B cell (primary cell): ENCODE measurements around the gene C9orf43. TPM values are rescaled to one million over a fixed set of nuclear protein-coding genes. Genes with fewer than 3 reads are reported as not detected.

Experiments used
- ATAC-seq: fragments of 200-7000 bp; cut with Tn5 transposase; one replicate; pipeline ENCODE4 v1.10.0; 2021; ENCODE audit warnings: low read depth, mild to moderate bottlenecking, moderate number of reproducible peaks, moderate library complexity
- CTCF ChIA-PET: fragments of 350-600 bp; sonication (Branson Sonifier 250); formaldehyde crosslinking; loops from one replicate; lab custom pipeline; 2021; ENCODE audit warnings: antibody characterized with exemption, inconsistent platforms; lab: Charles Lee
- POLR2A ChIA-PET: fragments of 350-600 bp; sonication (Branson Sonifier 250); formaldehyde crosslinking; loops from one replicate; lab custom pipeline; 2021; ENCODE audit warnings: antibody characterized with exemption; lab: Charles Lee
- DNase-seq: peaks from one replicate; pipeline ENCODE4 v3.0.0; 2013
- H2AFZ ChIP-seq: 2 replicates; pipeline ENCODE4 v1.6.1; 2012; ENCODE audit warnings: mild to moderate bottlenecking, low read depth, low read length; ENCODE audit not compliant: insufficient read depth, poor library complexity, severe bottlenecking
- H3K27ac ChIP-seq, 2 donors: 1 replicate in 1 of 2; 2 replicates in 1 of 2; pipeline ENCODE4 v1.5.1; 2012 to 2013; ENCODE audit warnings: low read length in 2 of 2, mild to moderate bottlenecking in 2 of 2, moderate library complexity in 1 of 2
- H3K27me3 ChIP-seq, 4 experiments: fragments of 200-600 bp in 1 of 4; sonication (generic) in 1 of 4; replicated peaks in 1 of 4; 1 replicate in 2 of 4; 2 replicates in 2 of 4; pipeline versions ENCODE4 v1.6.1 to v1.7.0; 2013 to 2016; ENCODE audit warnings: low read length in 3 of 4, mild to moderate bottlenecking in 2 of 4, mixed read lengths in 1 of 4, moderate library complexity in 1 of 4; ENCODE audit not compliant: insufficient read depth in 4 of 4, control insufficient read depth in 3 of 4; ENCODE audit errors: control extremely low read depth in 1 of 4
- H3K36me3 ChIP-seq, 2 experiments: replicated peaks in 1 of 2; 1 replicate in 1 of 2; 2 replicates in 1 of 2; pipeline versions ENCODE4 v1.6.1 to v1.7.1; 2013; ENCODE audit warnings: low read length in 1 of 2; ENCODE audit not compliant: insufficient read depth in 2 of 2, control insufficient read depth in 1 of 2; ENCODE audit errors: control extremely low read depth in 1 of 2, extremely low read depth in 1 of 2
- H3K4me1 ChIP-seq, 2 donors: fragments of 200-600 bp in 1 of 2; sonication (generic) in 1 of 2; 1 replicate in 1 of 2; 2 replicates in 1 of 2; pipeline versions ENCODE4 v1.5.1 to v1.6.1; 2013 to 2017; ENCODE audit warnings: low read length in 2 of 2; ENCODE audit not compliant: control insufficient read depth in 2 of 2, insufficient read depth in 2 of 2
- H3K4me2 ChIP-seq: replicated peaks from 2 replicates; pipeline ENCODE3; 2012; ENCODE audit warnings: mild to moderate bottlenecking, low read depth, low read length; ENCODE audit not compliant: poor library complexity, severe bottlenecking
- H3K4me3 ChIP-seq, 5 experiments: fragments of 200-600 bp in 1 of 5; sonication (generic) in 1 of 5; 1 replicate in 3 of 5; 2 replicates in 2 of 5; pipeline versions ENCODE4 v1.5.1 to v1.7.0; 2011 to 2016; ENCODE audit warnings: low read length in 4 of 5, mild to moderate bottlenecking in 4 of 5, low read depth in 2 of 5, control low read depth in 1 of 5, moderate library complexity in 1 of 5; ENCODE audit not compliant: insufficient read depth in 1 of 5; ENCODE audit errors: control extremely low read depth in 1 of 5, extremely low read depth in 1 of 5
- H3K79me2 ChIP-seq: fragments of 200-600 bp; sonication (generic); one replicate; pipeline ENCODE4 v1.6.0; 2016; ENCODE audit warnings: low read length; ENCODE audit not compliant: control insufficient read depth, insufficient read depth
- H3K9ac ChIP-seq: fragments of 200-600 bp; sonication (generic); 2 replicates; pipeline ENCODE4 v1.6.1; 2017; ENCODE audit warnings: mild to moderate bottlenecking, low read length, moderate library complexity
- H3K9me3 ChIP-seq, 3 donors: one replicate each; pipeline versions ENCODE4 v1.6.1 to v1.7.1; 2013; ENCODE audit warnings: low read length in 2 of 3; ENCODE audit not compliant: control insufficient read depth in 2 of 3, insufficient read depth in 1 of 3; ENCODE audit errors: control extremely low read depth in 1 of 3
- H4K20me1 ChIP-seq: 2 replicates; pipeline ENCODE4 v1.6.0; 2012; ENCODE audit warnings: mild to moderate bottlenecking, low read length; ENCODE audit not compliant: insufficient read depth, control insufficient read depth, poor library complexity, severe bottlenecking
- H3K27ac Mint-ChIP-seq: one replicate; pipeline ENCODE4 v1.8.0; 2021; ENCODE audit warnings: mixed read lengths
- H3K27me3 Mint-ChIP-seq: one replicate; pipeline ENCODE4 v1.8.0; 2021; ENCODE audit warnings: mixed read lengths
- H3K4me1 Mint-ChIP-seq: one replicate; pipeline ENCODE4 v1.8.0; 2021; ENCODE audit warnings: mixed read lengths
- H3K4me3 Mint-ChIP-seq: one replicate; pipeline ENCODE4 v1.8.0; 2021; ENCODE audit warnings: mixed read lengths
- H3K9me3 Mint-ChIP-seq: one replicate; pipeline ENCODE4 v1.8.0; 2022; ENCODE audit warnings: mixed read lengths; ENCODE audit not compliant: insufficient read depth
- EZH2 ChIP-seq: IDR thresholded peaks from 2 replicates; pipeline ENCODE4 v1.6.1; 2012; ENCODE audit warnings: borderline replicate concordance, low read depth, mild to moderate bottlenecking, moderate library complexity, low read length; ENCODE audit not compliant: insufficient read depth, poor library complexity, severe bottlenecking
- WGBS: methylation state at CpG from one replicate; pipeline ENCODE4 v1.1.5; 2013; ENCODE audit warnings: missing lambda C conversion rate; ENCODE audit not compliant: insufficient coverage; 5-methylcytosine and 5-hydroxymethylcytosine counted together
- intact Hi-C: fragments of 100-400 bp; cut with micrococcal nuclease; formaldehyde crosslinking; loops from one replicate; pipeline ENCODE4 v1.10.0; 2022
- polyA plus RNA-seq: library from polyadenylated mRNA; depleted of rRNA; stranded (reverse); fragments of >200 nt; gene quantifications from 2 replicates; pipeline ENCODE4 v1.2.3, GENCODE V29; 2012
- total RNA-seq, 2 donors: library from RNA; stranded (reverse); fragments of 120-200 nt in 1 of 2; gene quantifications; 1 replicate in 1 of 2; 2 replicates in 1 of 2; pipeline versions ENCODE4 v1.2.3 to v1.2.4, GENCODE V29; 2013 to 2022
- TF ChIP-seq, protein P1 (sequence below): fragments of 200-600 bp; IDR thresholded peaks from one replicate; pipeline ENCODE4 v1.8.0; 2022; ENCODE audit warnings: antibody characterized with exemption, mild to moderate bottlenecking

The C9orf43 gene
- total and polyA plus RNA-seq, 2 donors (not counting 1 experiment from before 2014, with no cell fraction given): 0.57 to 1.7 TPM

DNA sequence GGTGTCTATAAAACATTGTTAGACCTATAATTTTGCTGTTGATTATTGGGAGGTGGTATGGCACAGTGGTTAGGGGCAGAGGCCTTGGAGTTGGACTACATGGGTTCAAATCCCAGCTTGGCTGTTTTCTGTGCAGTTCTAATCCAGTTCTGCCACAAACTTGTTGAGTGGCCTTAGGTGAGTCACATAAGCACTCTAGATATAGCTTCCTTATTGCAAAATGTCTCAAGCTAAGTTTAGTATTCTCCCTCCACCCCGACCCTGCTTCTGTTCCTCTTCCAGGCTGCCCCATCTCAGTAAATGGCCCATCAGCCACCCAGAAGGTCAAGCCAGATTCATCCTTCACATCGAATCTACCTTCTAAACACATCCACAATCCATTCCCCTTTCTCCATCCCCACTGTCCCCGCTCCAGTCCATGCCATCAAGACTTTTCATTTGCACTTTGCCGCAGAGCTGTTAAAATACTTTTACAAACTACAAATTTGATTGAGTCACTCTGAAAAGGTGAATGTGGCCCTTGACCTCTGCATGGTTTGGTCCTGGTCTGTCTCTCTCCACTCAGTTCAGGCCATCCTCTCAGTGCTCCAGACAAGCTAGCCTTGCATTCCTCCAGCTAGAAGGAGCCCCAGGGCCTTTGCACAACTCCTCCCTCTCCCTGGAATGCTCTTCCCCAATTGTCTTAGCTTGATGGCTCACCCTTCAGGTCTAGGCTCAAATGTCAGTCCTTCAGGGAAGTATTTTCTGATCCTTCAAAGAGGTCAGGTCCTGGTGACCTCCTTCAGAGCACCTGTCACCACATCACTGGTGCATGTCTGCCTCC is 23.8 kb upstream of the C9orf43 start:
- DNase-seq (no peak), ATAC-seq (no peak)
- Mint-ChIP-seq H3K27me3 (no peaks in the 10 kb centered on the region), H3K4me1 (peaks cover 2% of the 10 kb centered on the region), H3K9me3 (no peaks in the 10 kb centered on the region), H3K4me3 (no peak overlapping the region), H3K27ac (no peak overlapping the region)
- no peaks in the 10 kb centered on the region for H3K79me2 ChIP-seq
- H2AFZ ChIP-seq: no peak overlapping the region
- no peak overlapping the region for H3K4me3 ChIP-seq
- no peak overlapping the region for H3K27ac ChIP-seq
- H3K9me3 ChIP-seq: no peaks in the 10 kb centered on the region
- no peaks in the 10 kb centered on the region for H4K20me1 ChIP-seq
- intact Hi-C loops: no loop called here
- 99% methylated on average over 4 of the region's 4 CpGs for WGBS
- H3K27me3 ChIP-seq: no peaks in the 10 kb centered on the region
- POLR2A ChIA-PET: interaction anchor here (0.6 kb wide), 1 partner anchor 11 kb away, joined by 6 read pairs; no protein-coding TSS in a partner anchor
- H3K4me2 ChIP-seq: no peak overlapping the region
- H3K36me3 ChIP-seq: peaks cover 0 to 46% of the 10 kb centered on the region in 2 experiments
- H3K9ac ChIP-seq: no peak overlapping the region
- TF ChIP-seq EZH2: no peak
- TF ChIP-seq, protein P1, sequence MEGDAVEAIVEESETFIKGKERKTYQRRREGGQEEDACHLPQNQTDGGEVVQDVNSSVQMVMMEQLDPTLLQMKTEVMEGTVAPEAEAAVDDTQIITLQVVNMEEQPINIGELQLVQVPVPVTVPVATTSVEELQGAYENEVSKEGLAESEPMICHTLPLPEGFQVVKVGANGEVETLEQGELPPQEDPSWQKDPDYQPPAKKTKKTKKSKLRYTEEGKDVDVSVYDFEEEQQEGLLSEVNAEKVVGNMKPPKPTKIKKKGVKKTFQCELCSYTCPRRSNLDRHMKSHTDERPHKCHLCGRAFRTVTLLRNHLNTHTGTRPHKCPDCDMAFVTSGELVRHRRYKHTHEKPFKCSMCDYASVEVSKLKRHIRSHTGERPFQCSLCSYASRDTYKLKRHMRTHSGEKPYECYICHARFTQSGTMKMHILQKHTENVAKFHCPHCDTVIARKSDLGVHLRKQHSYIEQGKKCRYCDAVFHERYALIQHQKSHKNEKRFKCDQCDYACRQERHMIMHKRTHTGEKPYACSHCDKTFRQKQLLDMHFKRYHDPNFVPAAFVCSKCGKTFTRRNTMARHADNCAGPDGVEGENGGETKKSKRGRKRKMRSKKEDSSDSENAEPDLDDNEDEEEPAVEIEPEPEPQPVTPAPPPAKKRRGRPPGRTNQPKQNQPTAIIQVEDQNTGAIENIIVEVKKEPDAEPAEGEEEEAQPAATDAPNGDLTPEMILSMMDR: no peak
- CTCF ChIA-PET: interaction anchor here (1.2 to 1.8 kb wide), 2 partner anchors 15 to 19 kb away, joined by 3 to 5 read pairs; no protein-coding TSS in a partner anchor
- no peaks in the 10 kb centered on the region for H3K4me1 ChIP-seq
